Tibial nerve (tissue), 3 donors: ENCODE measurements around the gene NDUFAF2.

Source experiments
- EP300 ChIP-seq, 2 donors: sonication (generic); formaldehyde crosslinking; IDR thresholded peaks; one replicate each; pipeline ENCODE4 v1.6.1; 2017; ENCODE audit warnings: antibody characterized with exemption in 2 of 2, mild to moderate bottlenecking in 1 of 2
- POLR2A ChIP-seq, 2 donors: fragments of 450-650 bp; IDR thresholded peaks; one replicate each; pipeline ENCODE4 v1.6.1; 2017; ENCODE audit warnings: antibody characterized with exemption in 2 of 2, mild to moderate bottlenecking in 2 of 2, moderate library complexity in 2 of 2

DNA sequence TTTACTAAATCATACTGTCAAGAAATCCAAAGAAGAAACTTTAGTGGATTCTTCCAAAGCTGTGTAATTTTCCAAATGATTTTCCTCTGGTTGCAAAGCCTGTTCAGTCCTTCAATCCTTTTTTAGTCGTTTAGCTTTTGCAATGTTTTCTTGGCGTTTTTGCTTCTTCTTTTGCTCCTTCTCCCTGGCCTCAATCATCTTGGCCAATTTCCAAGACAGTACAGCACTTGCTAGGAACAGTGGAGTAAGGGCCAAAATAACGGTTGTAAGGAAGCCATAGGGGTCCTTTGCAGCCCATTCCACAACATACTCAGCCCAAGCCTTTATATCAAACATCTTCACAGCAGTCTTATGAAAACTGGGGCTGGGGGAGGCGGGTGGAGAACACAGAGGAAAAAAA is 214.8 kb downstream of the NDUFAF2 start:
- TF ChIP-seq POLR2A (IDR thresholded peaks at IDR 0.05): no peak
- TF ChIP-seq EP300 (IDR thresholded peaks at IDR 0.05): no peak
